GM12878 (cell line): ENCODE data around the gene SLC47A2.

Experiments
- CHD2 ChIP-seq: IDR thresholded peaks from 2 replicates; pipeline ENCODE4 v1.6.1; 2011; ENCODE audit warnings: low read depth, low read length, improper control_type of control experiment, borderline replicate concordance
- EP300 ChIP-seq, 2 experiments: fragments of 150-350 bp in 1 of 2; IDR thresholded peaks; 2 replicates each; pipeline ENCODE4 v1.6.1; 2011 to 2012; ENCODE audit warnings: low read depth in 2 of 2, low read length in 2 of 2, borderline replicate concordance in 1 of 2, improper control_type of control experiment in 1 of 2, inconsistent platforms in 1 of 2; ENCODE audit not compliant: control insufficient read depth in 1 of 2
- EZH2 ChIP-seq: IDR thresholded peaks from 2 replicates; pipeline ENCODE4 v1.6.1; 2012; ENCODE audit warnings: low read depth, mild to moderate bottlenecking, control low read depth, inconsistent platforms, low read length, borderline replicate concordance; ENCODE audit not compliant: control insufficient read depth
- MYC ChIP-seq: IDR thresholded peaks from 2 replicates; pipeline ENCODE4 v1.6.1; 2011; ENCODE audit warnings: mild to moderate bottlenecking, low read length, moderate library complexity, inconsistent platforms; ENCODE audit not compliant: insufficient read depth, insufficient replicate concordance, insufficient read length, severe bottlenecking
- NFIC ChIP-seq: IDR thresholded peaks from 2 replicates; pipeline ENCODE4 v1.6.1; 2012; ENCODE audit warnings: low read depth, mild to moderate bottlenecking, inconsistent platforms, low read length, moderate library complexity
- POLR2AphosphoS5 ChIP-seq: IDR thresholded peaks from 2 replicates; pipeline ENCODE4 v1.6.1; 2011; ENCODE audit warnings: mild to moderate bottlenecking, low read length, inconsistent platforms
- SUPT20H ChIP-seq: IDR thresholded peaks from 2 replicates; pipeline ENCODE4 v1.6.1; 2011; ENCODE audit warnings: low read depth, mild to moderate bottlenecking, low read length, moderate library complexity, borderline replicate concordance; ENCODE audit not compliant: control insufficient read depth
- SUZ12 ChIP-seq: fragments of 200-600 bp; sonication (generic); IDR thresholded peaks from one replicate; pipeline ENCODE4 v1.6.1; 2018; ENCODE audit warnings: antibody characterized with exemption, mild to moderate bottlenecking; ENCODE audit not compliant: unreplicated experiment
- TF ChIP-seq, protein P1 (sequence below), 3 experiments: IDR thresholded peaks in 2 of 3; conservative IDR thresholded peaks in 1 of 3; 2 replicates each; pipeline ENCODE4 v1.5.1; 2011; ENCODE audit warnings: low read depth in 3 of 3, low read length in 3 of 3, mild to moderate bottlenecking in 3 of 3, control low read depth in 2 of 3, moderate library complexity in 2 of 3, inconsistent platforms in 1 of 3, mixed read lengths in 1 of 3; ENCODE audit not compliant: control insufficient read depth in 2 of 3, insufficient read depth in 1 of 3; ENCODE audit errors: extremely low read depth in 1 of 3
- TF ChIP-seq, protein P2 (sequence below): fragments of 450-650 bp; IDR thresholded peaks from 2 replicates; pipeline ENCODE4 v1.6.1; 2017; ENCODE audit warnings: mild to moderate bottlenecking
- TF ChIP-seq, protein P3 (sequence below): IDR thresholded peaks from 2 replicates; pipeline ENCODE4 v1.6.1; 2011; ENCODE audit warnings: low read depth, low read length, improper control_type of control experiment, borderline replicate concordance
- TF ChIP-seq, protein P4 (sequence below): IDR thresholded peaks from 2 replicates; pipeline ENCODE4 v1.6.1; 2012; ENCODE audit warnings: low read depth, low read length, improper control_type of control experiment
- TF ChIP-seq, protein P5 (sequence below): IDR thresholded peaks from 2 replicates; pipeline ENCODE4 v1.6.1; 2012; ENCODE audit warnings: low read length, inconsistent platforms

DNA sequence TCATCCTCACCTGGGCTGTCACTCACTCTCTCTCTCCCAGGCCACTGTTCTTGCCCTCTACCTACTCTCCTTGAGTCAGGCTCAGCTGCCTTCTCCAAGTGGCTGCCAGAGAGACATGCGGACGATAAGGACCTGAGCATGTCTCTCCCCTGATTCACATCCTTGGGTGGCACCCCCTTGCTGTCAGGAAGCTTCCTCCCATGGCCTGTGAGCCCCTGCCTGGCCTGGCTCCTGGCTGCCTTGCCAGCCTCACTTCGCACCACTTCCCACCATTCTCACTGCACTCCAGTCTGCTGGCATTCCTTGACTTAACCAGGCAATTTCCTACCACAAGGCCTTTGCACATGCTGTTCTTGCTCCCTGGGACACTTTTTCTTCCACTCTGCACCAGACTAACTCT, 34.5 kb upstream of the SLC47A2 start:
- TF ChIP-seq, protein P1, sequence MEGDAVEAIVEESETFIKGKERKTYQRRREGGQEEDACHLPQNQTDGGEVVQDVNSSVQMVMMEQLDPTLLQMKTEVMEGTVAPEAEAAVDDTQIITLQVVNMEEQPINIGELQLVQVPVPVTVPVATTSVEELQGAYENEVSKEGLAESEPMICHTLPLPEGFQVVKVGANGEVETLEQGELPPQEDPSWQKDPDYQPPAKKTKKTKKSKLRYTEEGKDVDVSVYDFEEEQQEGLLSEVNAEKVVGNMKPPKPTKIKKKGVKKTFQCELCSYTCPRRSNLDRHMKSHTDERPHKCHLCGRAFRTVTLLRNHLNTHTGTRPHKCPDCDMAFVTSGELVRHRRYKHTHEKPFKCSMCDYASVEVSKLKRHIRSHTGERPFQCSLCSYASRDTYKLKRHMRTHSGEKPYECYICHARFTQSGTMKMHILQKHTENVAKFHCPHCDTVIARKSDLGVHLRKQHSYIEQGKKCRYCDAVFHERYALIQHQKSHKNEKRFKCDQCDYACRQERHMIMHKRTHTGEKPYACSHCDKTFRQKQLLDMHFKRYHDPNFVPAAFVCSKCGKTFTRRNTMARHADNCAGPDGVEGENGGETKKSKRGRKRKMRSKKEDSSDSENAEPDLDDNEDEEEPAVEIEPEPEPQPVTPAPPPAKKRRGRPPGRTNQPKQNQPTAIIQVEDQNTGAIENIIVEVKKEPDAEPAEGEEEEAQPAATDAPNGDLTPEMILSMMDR (IDR thresholded peaks at IDR 0.05 in 2 of 3, conservative IDR thresholded peaks at IDR 0.05 in 1 of 3; ENCODE audit: control insufficient read depth in 2 of 3, extremely low read depth in 1 of 3, insufficient read depth in 1 of 3, low read depth in 3 of 3, low read length in 3 of 3) = no peak
- TF ChIP-seq, protein P2, sequence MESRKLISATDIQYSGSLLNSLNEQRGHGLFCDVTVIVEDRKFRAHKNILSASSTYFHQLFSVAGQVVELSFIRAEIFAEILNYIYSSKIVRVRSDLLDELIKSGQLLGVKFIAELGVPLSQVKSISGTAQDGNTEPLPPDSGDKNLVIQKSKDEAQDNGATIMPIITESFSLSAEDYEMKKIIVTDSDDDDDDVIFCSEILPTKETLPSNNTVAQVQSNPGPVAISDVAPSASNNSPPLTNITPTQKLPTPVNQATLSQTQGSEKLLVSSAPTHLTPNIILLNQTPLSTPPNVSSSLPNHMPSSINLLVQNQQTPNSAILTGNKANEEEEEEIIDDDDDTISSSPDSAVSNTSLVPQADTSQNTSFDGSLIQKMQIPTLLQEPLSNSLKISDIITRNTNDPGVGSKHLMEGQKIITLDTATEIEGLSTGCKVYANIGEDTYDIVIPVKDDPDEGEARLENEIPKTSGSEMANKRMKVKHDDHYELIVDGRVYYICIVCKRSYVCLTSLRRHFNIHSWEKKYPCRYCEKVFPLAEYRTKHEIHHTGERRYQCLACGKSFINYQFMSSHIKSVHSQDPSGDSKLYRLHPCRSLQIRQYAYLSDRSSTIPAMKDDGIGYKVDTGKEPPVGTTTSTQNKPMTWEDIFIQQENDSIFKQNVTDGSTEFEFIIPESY = no peak
- TF ChIP-seq, protein P3, sequence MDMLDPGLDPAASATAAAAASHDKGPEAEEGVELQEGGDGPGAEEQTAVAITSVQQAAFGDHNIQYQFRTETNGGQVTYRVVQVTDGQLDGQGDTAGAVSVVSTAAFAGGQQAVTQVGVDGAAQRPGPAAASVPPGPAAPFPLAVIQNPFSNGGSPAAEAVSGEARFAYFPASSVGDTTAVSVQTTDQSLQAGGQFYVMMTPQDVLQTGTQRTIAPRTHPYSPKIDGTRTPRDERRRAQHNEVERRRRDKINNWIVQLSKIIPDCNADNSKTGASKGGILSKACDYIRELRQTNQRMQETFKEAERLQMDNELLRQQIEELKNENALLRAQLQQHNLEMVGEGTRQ = no peak
- TF ChIP-seq, protein P4, sequence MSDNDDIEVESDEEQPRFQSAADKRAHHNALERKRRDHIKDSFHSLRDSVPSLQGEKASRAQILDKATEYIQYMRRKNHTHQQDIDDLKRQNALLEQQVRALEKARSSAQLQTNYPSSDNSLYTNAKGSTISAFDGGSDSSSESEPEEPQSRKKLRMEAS = no peak
- TF ChIP-seq, protein P5, sequence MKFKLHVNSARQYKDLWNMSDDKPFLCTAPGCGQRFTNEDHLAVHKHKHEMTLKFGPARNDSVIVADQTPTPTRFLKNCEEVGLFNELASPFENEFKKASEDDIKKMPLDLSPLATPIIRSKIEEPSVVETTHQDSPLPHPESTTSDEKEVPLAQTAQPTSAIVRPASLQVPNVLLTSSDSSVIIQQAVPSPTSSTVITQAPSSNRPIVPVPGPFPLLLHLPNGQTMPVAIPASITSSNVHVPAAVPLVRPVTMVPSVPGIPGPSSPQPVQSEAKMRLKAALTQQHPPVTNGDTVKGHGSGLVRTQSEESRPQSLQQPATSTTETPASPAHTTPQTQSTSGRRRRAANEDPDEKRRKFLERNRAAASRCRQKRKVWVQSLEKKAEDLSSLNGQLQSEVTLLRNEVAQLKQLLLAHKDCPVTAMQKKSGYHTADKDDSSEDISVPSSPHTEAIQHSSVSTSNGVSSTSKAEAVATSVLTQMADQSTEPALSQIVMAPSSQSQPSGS = no peak
- no peak for TF ChIP-seq EZH2
- no peak for TF ChIP-seq POLR2AphosphoS5
- TF ChIP-seq EP300 (IDR thresholded peaks at IDR 0.05; ENCODE audit: borderline replicate concordance in 1 of 2, control insufficient read depth in 1 of 2, low read depth in 2 of 2, low read length in 2 of 2) = no peak
- no peak for TF ChIP-seq CHD2
- no peak for TF ChIP-seq MYC
- no peak for TF ChIP-seq NFIC
- no peak for TF ChIP-seq SUZ12
- TF ChIP-seq SUPT20H = no peak
